Uterus (tissue), 2 donors: ENCODE data around the gene ARMC5.

Experiments
- POLR2A ChIP-seq, 2 donors: fragments of 450-650 bp; IDR thresholded peaks; one replicate each; pipeline ENCODE4 v1.6.1; 2016; ENCODE audit warnings: antibody characterized with exemption in 2 of 2, mild to moderate bottlenecking in 1 of 2, moderate library complexity in 1 of 2
- TF ChIP-seq, protein P1 (sequence below), 4 experiments: fragments of 200-600 bp in 2 of 4; fragments of 450-650 bp in 2 of 4; sonication (generic) in 2 of 4; IDR thresholded peaks; one replicate each; pipeline ENCODE4 v1.5.1; 2016 to 2019; ENCODE audit warnings: antibody characterized with exemption in 4 of 4, mild to moderate bottlenecking in 2 of 4, moderate library complexity in 1 of 4

DNA sequence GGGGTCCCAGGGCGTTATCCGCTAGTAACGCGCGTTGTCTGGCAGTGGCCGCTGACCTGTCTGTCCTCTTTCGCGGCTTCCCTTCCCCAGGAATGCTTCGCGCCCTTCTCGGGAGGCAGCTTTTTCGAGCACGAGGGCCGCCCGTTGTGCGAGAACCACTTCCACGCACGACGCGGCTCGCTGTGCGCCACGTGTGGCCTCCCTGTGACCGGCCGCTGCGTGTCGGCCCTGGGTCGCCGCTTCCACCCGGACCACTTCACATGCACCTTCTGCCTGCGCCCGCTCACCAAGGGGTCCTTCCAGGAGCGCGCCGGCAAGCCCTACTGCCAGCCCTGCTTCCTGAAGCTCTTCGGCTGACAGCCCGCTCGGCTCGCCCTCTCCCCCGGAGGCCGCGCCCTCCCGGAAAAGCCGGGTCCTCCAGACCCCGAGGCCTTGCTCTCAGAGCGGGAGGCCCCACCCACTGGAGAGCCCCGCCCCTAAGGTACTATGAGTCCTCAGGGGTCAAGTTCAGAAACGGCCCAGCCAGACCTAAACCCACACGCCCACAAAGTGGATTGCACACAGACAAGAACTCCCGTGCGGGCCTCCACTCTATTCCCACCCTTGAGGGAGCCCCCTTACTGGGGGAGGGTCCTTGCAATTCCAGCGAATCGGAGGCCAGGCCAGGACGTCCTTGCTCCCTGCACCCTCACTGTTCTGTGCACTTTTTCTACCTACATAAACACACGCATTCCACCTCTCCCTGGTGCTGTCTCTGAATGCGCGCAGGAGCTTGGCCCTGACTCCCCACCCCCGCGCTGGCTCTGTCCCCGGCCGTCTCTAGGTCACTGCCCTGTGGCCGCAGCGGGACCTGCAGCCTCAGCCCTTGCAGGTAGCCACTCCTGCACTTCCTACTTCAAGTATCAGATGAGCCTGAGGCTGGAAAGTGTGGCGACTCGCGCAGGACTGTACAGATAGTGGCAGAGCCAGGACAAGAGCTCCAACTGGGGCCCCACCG is 18.2 kb downstream of the ARMC5 start:
- TF ChIP-seq, protein P1, sequence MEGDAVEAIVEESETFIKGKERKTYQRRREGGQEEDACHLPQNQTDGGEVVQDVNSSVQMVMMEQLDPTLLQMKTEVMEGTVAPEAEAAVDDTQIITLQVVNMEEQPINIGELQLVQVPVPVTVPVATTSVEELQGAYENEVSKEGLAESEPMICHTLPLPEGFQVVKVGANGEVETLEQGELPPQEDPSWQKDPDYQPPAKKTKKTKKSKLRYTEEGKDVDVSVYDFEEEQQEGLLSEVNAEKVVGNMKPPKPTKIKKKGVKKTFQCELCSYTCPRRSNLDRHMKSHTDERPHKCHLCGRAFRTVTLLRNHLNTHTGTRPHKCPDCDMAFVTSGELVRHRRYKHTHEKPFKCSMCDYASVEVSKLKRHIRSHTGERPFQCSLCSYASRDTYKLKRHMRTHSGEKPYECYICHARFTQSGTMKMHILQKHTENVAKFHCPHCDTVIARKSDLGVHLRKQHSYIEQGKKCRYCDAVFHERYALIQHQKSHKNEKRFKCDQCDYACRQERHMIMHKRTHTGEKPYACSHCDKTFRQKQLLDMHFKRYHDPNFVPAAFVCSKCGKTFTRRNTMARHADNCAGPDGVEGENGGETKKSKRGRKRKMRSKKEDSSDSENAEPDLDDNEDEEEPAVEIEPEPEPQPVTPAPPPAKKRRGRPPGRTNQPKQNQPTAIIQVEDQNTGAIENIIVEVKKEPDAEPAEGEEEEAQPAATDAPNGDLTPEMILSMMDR (IDR thresholded peaks at IDR 0.05), result no peak
- no peak for TF ChIP-seq POLR2A (IDR thresholded peaks at IDR 0.05)
